ENCODE results near the gene TP53TG5.

Gene TP53TG5

DNA sequence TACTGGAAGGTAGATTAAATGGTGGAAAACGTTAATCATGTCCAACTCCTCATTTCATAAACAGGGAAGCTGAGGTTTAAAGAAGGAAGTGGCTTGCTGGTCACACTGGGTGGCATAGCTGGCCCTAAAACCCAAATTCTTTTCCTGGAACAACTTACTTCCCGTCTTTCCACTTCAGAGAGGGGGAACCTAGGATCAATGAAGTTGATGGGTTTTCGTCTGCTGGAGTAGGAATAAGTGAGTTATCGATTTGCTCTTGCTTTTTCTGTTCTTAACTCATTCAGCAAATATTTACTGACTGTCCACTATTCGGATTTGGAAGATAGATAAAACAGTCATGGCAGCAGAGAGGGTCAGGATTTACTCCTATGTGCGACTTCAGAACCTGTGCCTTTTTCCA is 16.3 kb downstream of the TP53TG5 start:
- Histone ChIP-seq H3K79me2 (ENCODE audit: low read length) (peaks cover 29% of the 10 kb centered on the region), H3K4me1 (ENCODE audit: low read length) (peaks cover 61% of the 10 kb centered on the region), H3K36me3 (replicated peaks; ENCODE audit: low read depth, low read length) (peaks cover 22% of the 10 kb centered on the region), H3K9ac (ENCODE audit: low read length) (no peak overlapping the region), H3K4me3 (ENCODE audit: low read length) (no peak overlapping the region), H4K20me1 (ENCODE audit: insufficient read depth, low read length) (peaks cover 20% of the 10 kb centered on the region; the same call in 1 of the 2 replicates), H2AFZ (ENCODE audit: low read depth, low read length) (no peak overlapping the region), H3K27ac (ENCODE audit: low read length) (no peak overlapping the region), H3K4me2 (ENCODE audit: low read length) (no peak overlapping the region), H3K9me3 (ENCODE audit: insufficient read depth, low read length) (no peaks in the 10 kb centered on the region), H3K27me3 (ENCODE audit: low read depth, low read length) (peaks cover 16% of the 10 kb centered on the region)
- no peak for TF ChIP-seq EZH2phosphoT487 (IDR thresholded peaks at IDR 0.05; ENCODE audit: low read depth)
- TF ChIP-seq, protein P1, sequence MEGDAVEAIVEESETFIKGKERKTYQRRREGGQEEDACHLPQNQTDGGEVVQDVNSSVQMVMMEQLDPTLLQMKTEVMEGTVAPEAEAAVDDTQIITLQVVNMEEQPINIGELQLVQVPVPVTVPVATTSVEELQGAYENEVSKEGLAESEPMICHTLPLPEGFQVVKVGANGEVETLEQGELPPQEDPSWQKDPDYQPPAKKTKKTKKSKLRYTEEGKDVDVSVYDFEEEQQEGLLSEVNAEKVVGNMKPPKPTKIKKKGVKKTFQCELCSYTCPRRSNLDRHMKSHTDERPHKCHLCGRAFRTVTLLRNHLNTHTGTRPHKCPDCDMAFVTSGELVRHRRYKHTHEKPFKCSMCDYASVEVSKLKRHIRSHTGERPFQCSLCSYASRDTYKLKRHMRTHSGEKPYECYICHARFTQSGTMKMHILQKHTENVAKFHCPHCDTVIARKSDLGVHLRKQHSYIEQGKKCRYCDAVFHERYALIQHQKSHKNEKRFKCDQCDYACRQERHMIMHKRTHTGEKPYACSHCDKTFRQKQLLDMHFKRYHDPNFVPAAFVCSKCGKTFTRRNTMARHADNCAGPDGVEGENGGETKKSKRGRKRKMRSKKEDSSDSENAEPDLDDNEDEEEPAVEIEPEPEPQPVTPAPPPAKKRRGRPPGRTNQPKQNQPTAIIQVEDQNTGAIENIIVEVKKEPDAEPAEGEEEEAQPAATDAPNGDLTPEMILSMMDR (IDR thresholded peaks at IDR 0.05; ENCODE audit: low read depth, low read length): no peak

DNA sequence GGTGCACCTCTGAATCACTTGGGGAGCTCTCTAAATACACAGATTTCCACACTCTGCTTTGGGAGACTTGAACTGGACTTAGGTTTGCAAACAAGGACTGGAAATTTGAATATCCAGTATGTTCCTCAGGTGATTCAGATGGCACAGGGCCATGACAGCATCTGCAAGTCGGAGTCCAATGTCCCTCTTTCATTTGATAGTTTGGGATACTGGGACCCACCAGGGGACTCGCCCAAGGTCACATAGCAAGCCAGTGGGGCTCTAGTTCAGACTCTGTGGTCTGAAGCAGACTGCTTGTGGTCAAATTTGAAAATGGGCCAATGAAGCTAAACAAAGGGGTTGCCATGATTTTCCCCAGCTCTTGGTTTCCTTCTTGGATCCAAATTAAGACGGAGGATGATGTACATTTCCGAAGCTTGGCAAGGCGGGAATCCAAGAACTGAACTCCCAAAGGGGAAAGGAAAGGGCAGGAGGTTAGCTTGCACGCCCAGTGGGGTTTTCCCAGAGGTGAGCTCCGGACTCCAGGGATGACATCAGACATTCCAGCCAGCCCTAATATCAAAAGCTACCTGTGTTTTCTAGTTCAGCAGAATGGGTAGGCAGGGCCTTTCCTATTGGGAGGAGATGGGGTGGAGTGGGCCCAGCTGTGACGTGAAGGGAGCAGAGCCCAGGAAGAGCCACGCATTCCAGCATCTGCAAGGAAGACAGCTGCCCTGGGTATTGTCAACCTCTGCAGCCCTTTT is 18.5 kb downstream of the TP53TG5 start:
- no peaks in the 10 kb centered on the region for H4K20me1 ChIP-seq (ENCODE audit: insufficient read depth, low read length)
- H3K27me3 ChIP-seq (ENCODE audit: low read depth, low read length): 0 out of 2 replicates have a peak, but pooled peaks cover 2% of the 10 kb centered on the region
- no peak overlapping the region for H3K27ac ChIP-seq (ENCODE audit: low read length)
- no peak overlapping the region for H3K4me3 ChIP-seq (ENCODE audit: low read length)
- peak overlapping the region; percentile 29 for H3K4me2 ChIP-seq (ENCODE audit: low read length)
- no peaks in the 10 kb centered on the region for H3K9me3 ChIP-seq (ENCODE audit: insufficient read depth, low read length)
- H3K36me3 ChIP-seq (replicated peaks; ENCODE audit: low read depth, low read length): peaks cover under 1% of the 10 kb centered on the region
- no peak overlapping the region for H3K9ac ChIP-seq (ENCODE audit: low read length)
- H3K79me2 ChIP-seq (ENCODE audit: low read length): peaks cover 10% of the 10 kb centered on the region
- H3K4me1 ChIP-seq (ENCODE audit: low read length): peaks cover 50% of the 10 kb centered on the region
- no peak overlapping the region for H2AFZ ChIP-seq (ENCODE audit: low read depth, low read length)
- TF ChIP-seq, protein P1 (IDR thresholded peaks at IDR 0.05; ENCODE audit: low read depth, low read length): no peak

DNA sequence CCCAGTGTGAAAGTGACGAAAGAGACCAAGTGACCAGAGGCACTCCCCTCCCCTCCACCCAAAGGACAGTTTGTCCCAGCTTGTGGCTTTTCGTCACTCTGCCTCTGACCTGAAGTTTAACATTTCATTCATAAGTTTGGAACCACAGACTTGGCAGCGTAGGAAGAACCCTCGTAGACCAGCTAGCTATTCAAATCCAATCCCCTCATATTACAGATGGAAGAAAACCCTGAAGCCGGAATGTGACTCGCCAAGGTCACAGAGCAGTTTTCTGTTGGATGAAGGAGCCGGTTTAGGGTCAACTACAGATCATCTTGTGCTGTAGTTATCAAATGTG is 19.1 kb downstream of the TP53TG5 start:
- Histone ChIP-seq H3K9me3 (ENCODE audit: insufficient read depth, low read length) (no peaks in the 10 kb centered on the region), H3K4me2 (ENCODE audit: low read length) (no peak overlapping the region), H3K27me3 (ENCODE audit: low read depth, low read length) (0 out of 2 replicates have a peak, but pooled peaks cover 2% of the 10 kb centered on the region), H3K79me2 (ENCODE audit: low read length) (peaks cover 7% of the 10 kb centered on the region), H2AFZ (ENCODE audit: low read depth, low read length) (no peak overlapping the region), H3K27ac (ENCODE audit: low read length) (no peak overlapping the region), H4K20me1 (ENCODE audit: insufficient read depth, low read length) (no peaks in the 10 kb centered on the region), H3K4me3 (ENCODE audit: low read length) (no peak overlapping the region), H3K9ac (ENCODE audit: low read length) (no peak overlapping the region), H3K4me1 (ENCODE audit: low read length) (peaks cover 46% of the 10 kb centered on the region), H3K36me3 (replicated peaks; ENCODE audit: low read depth, low read length) (no peaks in the 10 kb centered on the region)
- no peak for TF ChIP-seq EZH2phosphoT487 (IDR thresholded peaks at IDR 0.05; ENCODE audit: low read depth)
- TF ChIP-seq, protein P1 (IDR thresholded peaks at IDR 0.05; ENCODE audit: low read depth, low read length): no peak

DNA sequence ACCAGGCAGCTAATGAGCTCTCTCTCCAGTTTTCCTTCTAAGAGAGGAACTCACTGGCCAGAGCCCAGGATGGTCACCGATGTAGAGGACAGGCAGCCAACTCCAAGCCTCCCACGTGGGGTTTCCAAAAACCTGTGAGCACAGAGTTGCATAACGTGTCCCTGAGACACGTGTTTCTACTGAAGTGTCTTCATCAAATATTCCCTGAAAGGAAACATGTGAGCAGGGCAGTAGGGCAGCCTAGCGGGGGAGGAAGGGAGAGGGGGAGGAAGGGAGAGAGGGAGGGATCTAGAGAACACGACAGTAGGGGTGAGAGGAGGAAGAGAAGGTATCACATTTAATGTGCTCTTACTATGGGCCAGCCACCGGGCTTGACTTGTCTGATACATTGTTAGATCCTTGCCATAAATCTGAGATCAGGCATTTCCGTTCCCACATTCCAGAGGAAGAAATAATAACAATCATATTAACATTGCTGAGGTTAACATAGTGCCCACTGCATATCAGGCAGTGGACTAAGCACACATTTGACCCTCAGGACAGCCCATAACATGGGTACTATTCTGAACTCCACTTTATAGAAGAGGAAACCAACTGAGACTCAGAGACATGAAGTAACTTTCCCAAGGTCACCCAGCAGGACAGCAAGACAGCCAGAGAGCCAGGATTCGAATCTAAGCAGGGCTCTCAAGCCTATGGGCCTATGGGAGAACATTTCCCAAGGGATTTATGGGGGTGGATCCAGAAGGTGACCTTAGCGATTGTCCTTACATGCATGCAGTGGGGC is 19.6 kb downstream of the TP53TG5 start:
- TF ChIP-seq EZH2phosphoT487 (IDR thresholded peaks at IDR 0.05; ENCODE audit: low read depth): no peak
- TF ChIP-seq, protein P1 (IDR thresholded peaks at IDR 0.05; ENCODE audit: low read depth, low read length): no peak
- H3K4me1 ChIP-seq (ENCODE audit: low read length): peaks cover 43% of the 10 kb centered on the region
- H2AFZ ChIP-seq (ENCODE audit: low read depth, low read length): no peak overlapping the region
- no peaks in the 10 kb centered on the region for H3K9me3 ChIP-seq (ENCODE audit: insufficient read depth, low read length)
- 0 out of 2 replicates have a peak, but pooled peaks cover 2% of the 10 kb centered on the region for H3K27me3 ChIP-seq (ENCODE audit: low read depth, low read length)
- peaks cover 2% of the 10 kb centered on the region for H3K79me2 ChIP-seq (ENCODE audit: low read length)
- no peak overlapping the region for H3K9ac ChIP-seq (ENCODE audit: low read length)
- H3K36me3 ChIP-seq (replicated peaks; ENCODE audit: low read depth, low read length): no peaks in the 10 kb centered on the region
- H3K27ac ChIP-seq (ENCODE audit: low read length): no peak overlapping the region
- H3K4me2 ChIP-seq (ENCODE audit: low read length): no peak overlapping the region
- H4K20me1 ChIP-seq (ENCODE audit: insufficient read depth, low read length): no peaks in the 10 kb centered on the region
- no peak overlapping the region for H3K4me3 ChIP-seq (ENCODE audit: low read length)
